ENCODE data around the gene LRIT1.

- no peak for TF ChIP-seq CTCF (IDR thresholded peaks at IDR 0.05)
- no peak for TF ChIP-seq POLR2A (IDR thresholded peaks at IDR 0.05)
Observed at GRCh38 chr10:84201244-84201606, 40.1 kb downstream of the LRIT1 start.
